NOMO-1 treated with DMSO at 0.1 percent for 48 hours (cell line): Measurements from ENCODE around the gene LOXHD1.

Experiments used
- DNase-seq: peaks from one replicate; lab custom pipeline; 2025; ENCODE audit not compliant: unreplicated experiment; lab: John Stamatoyannopoulos, UW

The LOXHD1 gene

DNA sequence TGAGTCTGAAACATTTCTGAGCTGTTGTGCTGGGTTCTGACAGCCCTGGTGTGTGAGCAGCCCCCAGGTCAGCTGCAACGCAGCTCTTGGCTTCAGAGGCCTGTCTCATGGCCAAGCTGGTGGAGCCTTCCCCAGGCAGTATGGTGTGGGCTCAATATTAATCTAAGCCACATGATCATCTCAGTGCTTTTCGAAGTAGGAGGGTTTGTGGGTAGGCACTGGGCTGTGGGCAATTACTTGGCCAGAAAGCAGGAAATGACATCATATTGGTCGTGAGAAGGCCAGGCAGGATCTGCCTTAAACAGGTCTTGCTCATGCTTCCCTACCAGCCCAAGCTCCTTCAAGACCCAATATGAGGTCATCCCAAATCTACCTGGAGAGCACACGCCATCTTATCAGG lies 26.9 kb downstream of the LOXHD1 start:
- DNase-seq = peak; percentile 16

DNA sequence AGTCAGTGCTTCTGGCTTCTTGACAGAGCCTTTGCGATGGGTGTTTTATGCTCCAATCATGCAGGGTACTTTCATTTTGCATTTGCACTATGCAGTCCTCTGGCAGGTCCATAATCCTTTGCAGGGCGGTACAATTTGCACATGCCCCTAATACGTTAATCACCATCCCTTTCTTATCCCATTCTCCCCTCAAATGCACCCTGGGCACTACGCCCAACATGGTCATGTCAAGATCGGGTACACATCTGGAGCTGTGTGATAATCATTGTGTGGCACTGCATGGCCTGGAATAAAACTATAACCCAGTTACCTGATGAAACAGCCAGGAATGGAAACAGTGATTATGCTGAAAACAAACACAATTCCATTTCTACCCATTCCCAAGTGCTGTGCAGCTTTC lies 27.7 kb downstream of the LOXHD1 start:
- no peak for DNase-seq

DNA sequence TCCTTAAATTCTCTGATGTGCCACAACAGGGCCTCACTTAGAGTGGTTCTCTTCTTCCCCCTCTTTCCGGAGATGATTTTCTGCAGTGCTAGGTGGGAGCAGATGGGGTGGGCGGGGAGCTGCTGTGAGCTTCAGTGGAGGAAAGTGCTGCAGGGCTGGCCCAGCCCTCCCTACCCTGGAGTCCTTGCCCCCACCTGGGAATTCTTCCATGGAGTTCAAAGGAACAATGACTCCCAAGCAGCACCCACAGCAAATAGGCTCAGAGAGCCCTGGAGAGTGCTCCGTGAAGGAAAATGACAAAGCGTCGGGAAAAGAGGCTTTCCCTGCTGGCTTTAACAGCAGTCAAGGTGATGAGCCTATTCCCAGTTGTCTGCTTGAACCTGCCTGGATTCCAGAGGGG lies 28.8 kb downstream of the LOXHD1 start:
- DNase-seq = no peak

DNA sequence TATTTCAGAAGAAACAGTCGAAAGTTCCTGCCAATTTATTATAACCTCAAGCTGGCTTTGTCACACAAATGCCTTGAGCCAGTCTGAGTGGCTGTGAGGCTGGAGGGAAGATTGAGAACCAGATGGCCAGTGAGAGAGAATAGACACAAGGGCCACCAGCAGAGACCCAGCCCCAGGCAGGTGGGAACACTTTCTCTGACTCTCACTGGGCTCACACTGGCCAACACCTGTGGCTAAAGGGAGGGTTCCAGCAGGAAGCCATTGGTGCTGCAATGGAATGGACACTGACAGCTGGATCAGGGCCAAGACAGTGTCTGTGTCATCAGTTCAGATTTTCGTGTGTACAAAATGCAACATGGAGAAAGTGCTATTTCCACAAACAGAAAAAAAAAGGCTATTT lies 29.9 kb downstream of the LOXHD1 start:
- no peak for DNase-seq

DNA sequence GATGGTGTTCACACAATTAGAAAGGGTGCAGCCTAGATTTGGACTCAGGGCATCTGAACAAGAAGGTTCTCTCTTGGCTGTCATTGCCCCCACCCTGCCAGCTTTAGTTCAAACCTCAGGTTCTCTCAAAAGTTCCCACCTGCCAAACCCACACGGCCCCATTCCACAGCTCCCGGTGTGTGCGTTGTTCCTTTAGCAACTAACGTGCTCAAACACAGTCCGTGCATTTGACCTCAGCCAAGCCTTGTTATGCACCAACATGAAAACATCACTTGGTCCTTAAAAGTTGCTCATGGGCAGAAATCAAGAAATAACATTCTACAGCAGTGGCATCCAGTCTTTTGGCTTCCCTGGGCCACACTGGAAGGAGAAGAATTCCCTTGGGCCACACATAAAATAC lies 32.0 kb downstream of the LOXHD1 start:
- DNase-seq = no peak

DNA sequence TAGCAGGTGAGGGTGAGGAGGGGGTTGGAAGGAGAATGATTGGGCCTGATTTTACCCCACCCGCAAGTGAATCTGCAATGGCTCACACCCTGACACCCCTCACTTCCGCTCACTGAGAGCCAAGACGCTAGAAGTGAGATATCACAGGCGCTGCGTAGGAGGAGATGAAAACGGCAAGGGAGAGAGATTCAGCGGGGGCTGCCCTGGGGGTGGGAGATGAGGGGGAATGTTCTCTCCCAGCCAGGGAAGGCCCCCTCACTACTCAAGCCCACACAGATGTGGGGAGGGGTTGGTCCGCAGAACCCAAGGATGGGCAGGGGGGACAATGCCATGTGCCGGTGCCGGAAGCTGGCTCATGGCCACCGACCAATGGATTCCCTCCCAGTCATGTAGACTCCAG lies 32.9 kb downstream of the LOXHD1 start:
- no peak for DNase-seq

DNA sequence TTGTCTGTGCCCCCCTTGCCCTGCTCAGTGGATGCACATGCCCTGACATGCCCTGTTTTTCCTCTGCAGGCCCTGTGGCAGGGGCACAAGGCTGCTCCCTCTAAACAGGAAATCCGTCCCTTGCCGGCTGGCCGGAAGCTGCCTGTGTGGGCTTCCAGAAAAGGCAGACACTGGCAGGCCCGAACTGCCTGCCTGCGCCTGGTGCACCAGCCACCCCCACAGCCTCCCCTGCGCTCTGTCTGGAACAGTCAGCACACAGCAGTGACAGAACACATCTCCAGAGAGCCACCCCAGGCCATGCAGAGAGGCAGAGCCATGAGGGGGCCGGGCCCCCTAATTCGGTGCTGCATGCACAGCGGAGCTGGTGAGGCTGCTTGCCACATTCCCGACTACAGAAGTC lies 33.5 kb downstream of the LOXHD1 start:
- DNase-seq = no peak

DNA sequence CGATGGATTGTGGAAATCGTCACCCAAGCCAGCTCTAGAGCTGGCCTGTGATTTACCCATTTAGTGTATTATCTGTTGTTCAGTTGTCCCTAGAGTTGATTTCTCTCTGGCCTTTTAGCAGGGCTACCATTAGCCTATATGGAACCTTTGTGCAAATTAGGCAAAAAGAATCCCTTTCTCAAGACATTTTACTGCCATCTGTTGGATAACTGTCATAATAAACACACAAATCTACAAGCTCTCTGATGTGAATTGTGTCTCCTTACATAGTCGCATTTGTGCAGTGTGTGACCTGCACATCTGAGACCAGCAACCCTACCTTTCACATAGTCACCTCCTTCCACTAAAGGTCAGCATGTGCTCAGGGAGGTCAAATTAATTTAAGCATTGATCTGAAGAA lies 34.0 kb downstream of the LOXHD1 start:
- no peak for DNase-seq

DNA sequence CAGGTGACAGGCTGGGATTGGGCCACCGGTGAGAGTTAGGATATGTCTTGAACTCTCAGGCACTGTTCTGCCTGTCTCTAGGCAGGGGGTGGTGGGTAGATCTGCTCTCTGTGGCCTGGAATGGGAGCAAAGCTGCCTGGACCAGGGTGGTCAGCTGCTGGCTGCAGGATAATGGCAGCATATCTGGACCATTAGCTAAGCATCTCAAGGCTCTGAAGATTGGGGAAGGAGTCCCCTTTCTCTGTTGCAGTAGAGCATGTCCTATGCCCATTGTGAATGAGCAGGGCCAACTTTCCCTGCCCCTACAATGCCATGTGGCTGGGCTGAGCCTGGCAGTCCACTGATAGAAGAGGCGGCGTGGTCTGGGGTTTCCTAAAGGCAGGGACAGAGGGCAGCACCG lies 34.6 kb downstream of the LOXHD1 start:
- no peak for DNase-seq

DNA sequence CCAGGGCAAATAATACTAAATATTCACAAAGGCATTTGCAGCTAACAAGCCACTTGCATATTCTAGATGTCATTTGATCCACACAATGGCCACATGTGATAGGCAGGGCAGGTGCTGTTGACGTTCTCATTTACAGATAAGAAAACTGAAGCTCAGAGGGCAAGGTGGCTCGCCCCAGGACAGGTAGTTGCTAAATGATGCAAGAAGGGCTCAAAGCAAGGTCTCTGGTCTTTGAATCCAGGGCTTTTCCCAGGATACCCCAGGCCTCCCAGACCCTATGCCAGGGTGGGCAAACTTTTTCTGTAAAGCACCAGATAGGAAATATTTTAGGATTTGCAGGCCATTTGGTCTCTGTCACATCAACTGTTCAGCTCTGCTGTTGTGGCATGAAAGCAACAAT lies 35.1 kb downstream of the LOXHD1 start:
- DNase-seq = no peak

DNA sequence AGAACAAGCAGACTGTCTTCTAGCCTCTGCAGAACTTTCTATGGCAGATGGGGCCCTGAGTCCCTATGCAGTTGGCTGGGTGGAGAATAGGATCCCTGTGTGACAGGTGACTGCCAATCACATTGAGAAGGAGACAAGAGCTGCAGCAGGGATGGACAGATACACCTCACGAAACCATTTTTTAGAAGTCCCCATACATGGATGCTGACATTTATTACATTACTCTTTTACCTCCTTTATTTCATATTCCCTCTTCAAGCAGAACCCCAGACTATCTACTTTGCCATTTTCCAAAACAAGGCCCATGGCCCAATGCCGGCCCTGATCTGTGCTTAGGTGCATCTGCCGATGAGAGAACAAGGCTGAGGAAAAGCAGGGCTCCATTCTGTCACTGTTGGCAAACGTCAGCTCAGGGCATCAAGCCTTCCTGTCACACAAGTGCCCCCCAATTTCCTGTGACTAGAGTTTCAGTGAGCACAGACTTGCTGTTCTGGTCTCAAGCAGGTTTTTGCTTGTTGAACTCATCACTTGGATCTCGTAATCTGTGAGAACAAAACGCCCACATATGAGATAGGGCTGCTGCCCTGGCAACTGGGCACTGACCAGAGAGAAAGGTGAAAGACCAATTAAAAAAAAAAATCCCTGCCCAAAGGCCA lies 35.8 kb downstream of the LOXHD1 start:
- DNase-seq = no peak

DNA sequence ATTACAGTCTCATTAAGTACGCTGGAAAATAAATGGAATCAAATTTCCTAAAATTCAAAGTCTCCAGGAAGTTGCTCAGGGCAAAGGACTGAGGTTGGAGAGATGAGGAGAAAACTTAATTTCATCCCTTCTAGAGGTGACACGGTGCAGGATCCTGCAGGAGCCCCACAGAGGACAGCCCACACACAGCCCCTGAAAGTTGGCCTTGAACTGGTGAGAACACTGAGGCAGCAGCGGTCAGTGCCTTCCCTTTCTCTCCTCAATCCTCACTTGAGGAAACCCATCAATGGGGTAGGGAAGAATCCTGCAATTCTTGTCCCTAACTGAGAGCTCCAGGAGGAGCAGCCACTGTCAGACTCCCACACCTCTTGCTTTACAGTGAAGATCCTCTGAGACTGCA lies 37.5 kb downstream of the LOXHD1 start:
- DNase-seq = no peak

DNA sequence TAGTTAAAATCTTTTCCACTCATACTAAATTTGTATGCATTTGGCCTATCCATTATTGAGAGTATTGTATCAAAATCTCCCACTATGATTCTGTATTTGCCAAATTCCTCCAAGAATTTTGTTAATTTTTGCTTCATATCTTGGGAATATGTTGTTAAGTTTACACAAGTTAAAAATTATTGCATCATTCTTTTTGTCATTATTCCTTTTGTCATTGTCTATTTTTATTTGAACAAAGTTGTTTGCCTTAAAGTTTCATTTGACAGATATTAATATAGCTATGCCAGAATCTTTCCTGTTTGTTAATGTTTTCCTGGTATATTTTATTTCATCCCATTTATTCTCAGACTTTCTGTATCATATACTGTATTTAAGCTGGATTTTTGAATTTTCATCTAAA lies 41.3 kb downstream of the LOXHD1 start:
- no peak for DNase-seq

DNA sequence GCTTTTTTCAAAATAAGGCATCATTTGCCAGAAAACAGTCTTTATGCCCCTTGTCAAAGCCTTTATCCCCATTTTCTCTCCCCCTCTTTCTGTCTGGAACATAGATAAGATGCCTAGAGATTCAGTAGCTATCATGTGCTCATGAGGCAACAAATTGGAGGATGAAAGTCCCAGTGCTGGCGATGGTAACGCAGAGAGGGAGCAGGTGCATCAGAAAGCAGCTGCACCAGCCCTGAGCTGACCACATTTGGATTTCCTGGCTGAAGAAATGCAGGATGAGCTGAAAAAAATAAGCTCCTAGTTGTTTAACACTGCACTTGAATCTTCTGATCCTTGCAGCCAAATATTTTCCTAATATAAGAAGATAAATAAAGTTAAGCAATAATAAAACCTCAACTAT lies 48.0 kb downstream of the LOXHD1 start:
- DNase-seq = no peak

DNA sequence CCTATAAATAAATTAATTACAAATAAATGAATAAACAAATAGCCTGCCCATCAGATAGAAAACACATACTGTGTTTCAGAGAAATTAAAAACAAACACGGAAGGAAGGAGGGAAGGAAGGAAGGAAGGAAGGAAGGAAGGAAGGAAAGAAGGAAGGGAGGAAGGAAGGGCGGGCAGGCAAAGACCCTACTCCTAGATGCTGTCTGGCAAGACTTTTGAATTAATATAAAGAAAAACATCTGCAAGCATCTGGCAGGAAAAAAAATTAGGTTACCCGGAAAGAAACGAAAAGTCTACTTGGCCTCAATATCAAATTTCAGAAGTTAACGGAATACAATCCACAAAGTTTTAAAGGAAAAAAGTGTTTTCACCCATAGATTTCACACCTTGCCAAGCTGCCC lies 49.1 kb downstream of the LOXHD1 start:
- no peak for DNase-seq

DNA sequence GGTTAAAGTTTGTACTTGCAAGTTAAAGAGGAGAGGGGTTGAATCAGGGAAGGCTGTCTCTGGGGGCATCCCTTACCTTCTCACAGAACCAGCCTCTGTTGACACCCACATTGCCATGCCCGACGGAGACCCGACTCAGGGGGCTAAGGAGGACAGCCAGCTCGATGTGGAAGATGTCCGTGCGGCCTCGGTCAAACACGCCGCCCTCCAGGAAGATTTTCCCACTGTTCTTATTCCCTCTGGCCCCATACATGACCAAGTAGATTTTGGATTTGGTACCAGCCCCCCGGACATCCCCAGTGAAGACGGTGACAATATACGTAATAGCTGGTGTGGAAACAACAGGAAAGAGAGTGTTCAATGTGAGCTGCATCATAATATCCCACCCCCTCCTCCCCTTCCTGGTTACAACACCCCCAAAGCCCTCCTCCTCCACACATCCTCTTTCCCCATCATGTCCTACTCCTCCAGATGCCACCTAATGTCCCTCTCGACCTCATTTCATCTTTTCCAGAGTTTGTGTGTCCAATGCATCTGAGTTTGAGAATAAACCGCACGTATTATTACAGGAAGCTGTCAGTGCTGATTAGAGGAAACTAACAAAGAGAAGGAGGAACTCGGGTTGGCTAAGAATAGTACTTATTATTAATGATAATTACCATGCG lies 55.7 kb downstream of the LOXHD1 start:
- DNase-seq = peak; percentile 27

DNA sequence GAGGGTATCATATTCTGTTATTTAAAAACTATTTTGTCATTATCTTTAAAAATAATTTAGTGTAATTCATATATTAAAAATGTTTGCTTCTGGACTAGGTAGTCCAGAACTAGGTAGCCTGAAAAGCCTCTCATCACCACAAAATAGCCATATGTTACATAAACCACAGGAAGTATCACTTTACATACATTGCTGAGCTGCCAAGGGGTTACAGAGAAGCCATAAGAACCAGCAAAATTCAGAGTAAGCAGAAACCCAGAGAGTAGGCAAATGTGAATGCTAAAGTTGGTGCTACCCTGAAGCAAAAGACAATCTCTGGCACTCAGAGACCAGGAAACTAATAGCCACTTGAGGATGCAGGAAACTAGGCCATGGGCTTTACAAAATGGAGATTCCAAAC lies 60.9 kb downstream of the LOXHD1 start:
- DNase-seq = no peak

DNA sequence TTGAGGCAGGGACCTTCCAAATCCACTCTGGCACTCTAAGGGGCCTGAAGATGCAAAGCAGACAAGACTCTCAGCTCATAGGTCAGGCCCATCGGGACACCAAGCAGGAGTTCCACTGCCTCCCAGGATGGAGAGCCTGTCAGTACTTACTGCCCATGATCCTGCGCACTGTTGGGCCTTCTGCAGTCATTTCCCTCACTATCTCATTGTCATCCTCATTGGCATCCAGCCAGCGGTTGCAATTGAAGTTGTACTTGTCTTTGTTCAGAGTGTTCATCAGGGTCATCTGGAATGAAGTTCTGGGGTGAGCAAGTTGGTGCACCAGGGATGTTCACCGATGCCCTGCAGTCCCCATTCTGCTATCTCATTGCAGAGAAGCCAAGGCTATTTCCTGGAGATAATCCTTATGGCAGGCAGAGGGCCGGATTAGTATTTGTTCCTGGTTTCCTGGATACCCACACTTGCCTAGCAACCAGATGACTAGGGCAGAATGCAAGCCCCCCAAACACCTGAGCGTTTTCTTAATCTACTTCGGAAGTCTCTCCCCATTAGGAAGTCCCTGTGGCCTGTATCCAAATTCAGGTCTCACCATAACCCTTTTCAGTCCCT lies 65.1 kb downstream of the LOXHD1 start:
- DNase-seq = no peak

DNA sequence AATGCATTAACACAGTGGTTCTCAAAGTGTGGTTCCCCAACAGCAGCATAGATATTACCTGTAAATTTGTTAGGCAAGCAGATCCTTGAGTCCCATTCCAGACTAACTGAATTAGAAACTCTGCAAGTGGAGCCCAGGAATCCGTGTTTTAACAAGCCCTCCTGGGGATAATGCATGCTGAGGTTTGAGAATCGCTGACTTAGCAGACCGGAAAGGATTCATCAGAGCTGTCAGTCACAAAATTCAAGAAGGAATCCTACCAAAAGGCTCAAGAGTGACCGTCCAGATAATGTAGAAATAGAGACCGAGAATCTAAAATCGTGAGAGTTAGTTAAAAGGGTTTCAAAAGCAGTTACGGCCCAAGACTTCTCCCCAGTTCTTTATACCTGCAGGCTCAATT lies 66.9 kb downstream of the LOXHD1 start:
- DNase-seq = no peak

DNA sequence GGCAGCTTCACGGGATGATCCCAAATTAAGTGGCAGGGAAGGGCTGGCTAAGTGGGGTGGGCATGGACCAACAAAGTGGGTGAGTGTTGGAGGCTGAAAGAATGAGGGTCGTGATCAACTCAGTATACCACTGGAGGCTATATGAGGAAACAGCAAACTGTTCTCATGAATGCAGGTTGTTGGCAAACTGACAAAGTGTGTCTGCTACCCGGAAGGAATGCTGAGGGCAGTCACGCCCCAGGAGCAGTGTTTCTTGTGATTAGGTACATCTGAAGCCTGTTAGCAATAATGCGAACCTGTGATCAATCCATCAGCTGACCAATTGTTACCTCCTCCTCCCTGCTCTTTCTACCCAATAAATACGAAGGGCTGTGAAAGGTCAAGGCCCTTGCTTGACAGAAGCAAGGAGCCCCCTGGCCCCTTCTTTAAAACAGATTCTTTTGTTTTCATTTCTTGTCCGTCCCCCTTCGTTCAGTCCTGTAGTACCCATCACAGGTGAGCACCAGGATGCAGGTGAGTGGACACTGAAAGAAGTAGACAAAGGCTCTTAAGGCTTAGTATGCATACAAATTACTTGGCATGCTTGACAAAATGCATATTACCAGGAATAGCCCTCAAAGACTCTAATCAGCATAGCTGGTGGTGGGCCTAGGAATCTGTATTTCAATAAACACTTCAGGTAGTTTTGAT lies 67.9 kb downstream of the LOXHD1 start:
- no peak for DNase-seq

DNA sequence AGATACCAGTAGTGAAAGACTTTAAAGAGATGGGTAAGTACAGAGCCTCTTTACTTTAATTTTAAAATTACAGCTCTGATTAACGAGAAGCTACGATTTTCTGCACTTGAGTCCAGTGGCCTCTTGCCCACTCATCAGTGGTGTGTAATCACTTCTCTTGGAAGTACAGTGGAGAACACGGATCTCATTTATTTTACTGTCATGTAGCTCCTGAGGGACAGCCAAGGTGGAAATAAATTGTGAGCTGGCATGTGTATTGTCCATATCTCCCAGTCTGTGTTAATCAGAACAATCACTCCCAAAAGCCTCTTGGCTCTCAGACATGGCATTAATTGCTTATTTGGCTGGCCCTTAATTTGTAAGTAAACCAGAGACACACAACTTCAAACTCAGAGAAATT lies 69.4 kb downstream of the LOXHD1 start:
- DNase-seq = no peak

DNA sequence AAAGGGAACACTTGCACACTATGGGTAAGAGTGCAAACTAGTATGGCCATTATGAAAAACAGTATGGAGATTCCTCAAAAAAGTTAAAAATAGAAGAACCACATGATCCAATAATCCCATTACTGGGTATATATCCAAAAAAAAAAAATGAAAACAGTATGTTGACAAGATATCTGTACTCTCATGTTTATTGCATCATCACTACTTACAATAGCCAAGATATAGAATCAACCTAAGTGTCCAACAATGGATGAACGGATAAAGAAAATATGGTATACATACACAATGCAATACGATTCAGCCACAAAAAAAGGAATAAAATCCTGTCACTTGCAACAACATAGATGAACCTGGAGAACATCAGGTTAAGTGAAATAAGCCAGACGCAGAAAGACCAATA lies 73.3 kb downstream of the LOXHD1 start:
- DNase-seq = no peak
